Gastroesophageal sphincter (tissue), 4 donors: Measurements from ENCODE around the gene CASP4. TPM values are rescaled to one million over a fixed set of nuclear protein-coding genes. Genes with fewer than 3 reads are reported as not detected.
A peak's percentile ranks its signal among the peaks of the same experiment; 100 is the strongest.

Source experiments
- ATAC-seq: fragments of 150-250 bp; one replicate; pipeline ENCODE4 v1.9.1; 2016; ENCODE audit warnings: mild to moderate bottlenecking, moderate library complexity
- H3K27ac ChIP-seq, 4 donors: fragments of 200-600 bp; sonication (generic) in 3 of 4; 1 replicate in 3 of 4; 2 replicates in 1 of 4; pipeline ENCODE4 v1.5.1; 2016 to 2019
- H3K27me3 ChIP-seq: fragments of 200-600 bp; sonication (generic); one replicate; pipeline ENCODE4 v1.5.1; 2019
- H3K36me3 ChIP-seq, 2 donors: fragments of 200-600 bp; sonication (generic); one replicate each; pipeline ENCODE4 v1.5.1; 2019; ENCODE audit warnings: control low read depth in 1 of 2
- H3K4me1 ChIP-seq, 3 donors: fragments of 200-600 bp; sonication (generic); 1 replicate in 2 of 3; 2 replicates in 1 of 3; pipeline ENCODE4 v1.5.1; 2016 to 2019; ENCODE audit warnings: control low read depth in 2 of 3
- H3K4me3 ChIP-seq, 2 donors: fragments of 200-600 bp; sonication (generic); one replicate each; pipeline ENCODE4 v1.5.1; 2019; ENCODE audit warnings: mild to moderate bottlenecking in 1 of 2, moderate library complexity in 1 of 2
- H3K9me3 ChIP-seq, 3 donors: fragments of 200-600 bp; sonication (generic); one replicate each; pipeline ENCODE4 v1.5.1; 2017 to 2019; ENCODE audit warnings: control low read depth in 2 of 3
- EP300 ChIP-seq: sonication (generic); formaldehyde crosslinking; IDR thresholded peaks from one replicate; pipeline ENCODE4 v1.6.1; 2017; ENCODE audit warnings: antibody characterized with exemption, mild to moderate bottlenecking
- POLR2A ChIP-seq, 2 donors: fragments of 450-650 bp; IDR thresholded peaks; one replicate each; pipeline ENCODE4 v1.6.1; 2017; ENCODE audit warnings: antibody characterized with exemption in 2 of 2, mild to moderate bottlenecking in 2 of 2, moderate library complexity in 1 of 2
- POLR2AphosphoS5 ChIP-seq: sonication (generic); formaldehyde crosslinking; IDR thresholded peaks from one replicate; pipeline ENCODE4 v1.6.1; 2017; ENCODE audit warnings: antibody characterized with exemption
- WGBS, 2 donors: methylation state at CpG; one replicate each; pipeline ENCODE4 v1.1.5; 2018; ENCODE audit warnings: low coverage in 1 of 2; 5-methylcytosine and 5-hydroxymethylcytosine counted together
- total RNA-seq, 4 donors: library from RNA; depleted of rRNA; stranded (reverse); fragments of >200 nt; gene quantifications; one replicate each; pipeline ENCODE4 v1.1.0, GENCODE V29; 2016
- TF ChIP-seq, protein P1 (sequence below), 4 experiments: fragments of 200-600 bp in 2 of 4; fragments of 450-650 bp in 2 of 4; sonication (generic) in 1 of 4; IDR thresholded peaks; one replicate each; pipeline ENCODE4 v1.5.1; 2017 to 2019; ENCODE audit warnings: antibody characterized with exemption in 4 of 4, mild to moderate bottlenecking in 2 of 4, moderate library complexity in 2 of 4

The CASP4 gene
- total RNA-seq, 4 donors from 2014 or later = 30.0 to 86.6 (median 37.8) TPM

DNA sequence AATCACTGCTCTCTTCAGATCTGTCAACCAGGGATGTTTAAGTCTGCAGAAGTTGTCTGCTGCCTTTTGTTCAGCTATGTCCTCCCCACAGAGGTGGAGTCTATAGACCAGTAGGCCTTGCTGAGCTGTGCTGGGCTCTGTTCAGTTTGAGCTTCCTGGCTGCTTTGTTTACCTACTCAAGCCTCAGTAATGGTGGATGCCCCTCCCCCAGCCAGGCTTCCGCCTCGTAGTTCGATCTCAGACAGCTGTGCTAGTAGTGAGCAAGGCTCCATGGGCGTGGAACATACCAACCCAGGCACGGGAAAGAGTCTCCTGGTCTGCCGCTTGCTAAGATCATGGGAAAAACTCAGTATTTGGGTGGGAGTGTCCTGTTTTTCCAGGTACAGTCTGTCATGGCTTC is 42.5 kb downstream of the CASP4 start:
- peaks cover 0 to 15% (median 0%) of the 10 kb centered on the region in 3 donors for H3K9me3 ChIP-seq
- WGBS, 2 donors = 100% methylated on average over 1 of the region's 6 CpGs; no CpG with 5 or more reads in 1 of the 2 donors

DNA sequence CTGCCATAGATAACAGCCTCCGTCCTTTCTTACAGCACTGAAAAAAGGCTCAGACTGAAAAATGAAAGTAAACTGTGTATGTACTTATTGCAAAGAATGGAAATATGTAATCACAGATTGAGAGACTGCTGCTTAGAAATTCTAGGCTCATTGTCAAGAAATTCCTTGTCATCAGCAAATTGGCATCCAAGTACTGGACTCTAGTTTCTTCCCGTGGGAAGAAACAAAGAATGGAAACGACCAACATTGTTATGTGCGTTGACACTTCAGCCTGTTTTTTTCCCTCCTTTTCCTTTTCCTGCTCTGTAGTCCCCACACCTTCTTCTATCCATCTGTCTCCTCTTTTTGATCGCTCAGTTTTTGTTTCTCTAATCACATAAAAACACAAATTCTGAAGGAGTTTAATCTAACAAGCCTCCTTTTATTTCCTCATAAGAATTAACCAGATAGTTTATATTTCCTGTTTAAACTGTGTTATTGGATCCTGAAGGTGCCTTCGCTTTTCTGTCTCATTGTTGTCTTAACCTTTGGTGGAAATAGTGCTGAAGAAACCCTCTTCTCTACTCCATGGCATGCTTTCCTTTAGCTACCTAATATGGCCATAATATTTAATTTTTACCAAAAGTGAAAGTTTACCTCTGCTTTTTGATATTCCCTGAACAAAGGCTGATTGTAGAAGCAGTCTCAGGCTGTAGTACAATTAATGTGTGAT is 50.1 kb downstream of the CASP4 start:
- Histone ChIP-seq H3K27me3 (no peaks in the 10 kb centered on the region), H3K9me3 (no peaks in the 10 kb centered on the region), H3K4me3 (peak overlapping the region; percentile 49 to 88), H3K4me1 (peaks cover 0 to 19% (median 9%) of the 10 kb centered on the region in 3 donors), H3K36me3 (no peaks in the 10 kb centered on the region), H3K27ac (peak overlapping the region; percentile 74 to 89 (median 78))
- TF ChIP-seq POLR2A (IDR thresholded peaks at IDR 0.05) = no peak
- no peak for TF ChIP-seq EP300
- peak; percentile 36 for TF ChIP-seq POLR2AphosphoS5
- TF ChIP-seq, protein P1, sequence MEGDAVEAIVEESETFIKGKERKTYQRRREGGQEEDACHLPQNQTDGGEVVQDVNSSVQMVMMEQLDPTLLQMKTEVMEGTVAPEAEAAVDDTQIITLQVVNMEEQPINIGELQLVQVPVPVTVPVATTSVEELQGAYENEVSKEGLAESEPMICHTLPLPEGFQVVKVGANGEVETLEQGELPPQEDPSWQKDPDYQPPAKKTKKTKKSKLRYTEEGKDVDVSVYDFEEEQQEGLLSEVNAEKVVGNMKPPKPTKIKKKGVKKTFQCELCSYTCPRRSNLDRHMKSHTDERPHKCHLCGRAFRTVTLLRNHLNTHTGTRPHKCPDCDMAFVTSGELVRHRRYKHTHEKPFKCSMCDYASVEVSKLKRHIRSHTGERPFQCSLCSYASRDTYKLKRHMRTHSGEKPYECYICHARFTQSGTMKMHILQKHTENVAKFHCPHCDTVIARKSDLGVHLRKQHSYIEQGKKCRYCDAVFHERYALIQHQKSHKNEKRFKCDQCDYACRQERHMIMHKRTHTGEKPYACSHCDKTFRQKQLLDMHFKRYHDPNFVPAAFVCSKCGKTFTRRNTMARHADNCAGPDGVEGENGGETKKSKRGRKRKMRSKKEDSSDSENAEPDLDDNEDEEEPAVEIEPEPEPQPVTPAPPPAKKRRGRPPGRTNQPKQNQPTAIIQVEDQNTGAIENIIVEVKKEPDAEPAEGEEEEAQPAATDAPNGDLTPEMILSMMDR (IDR thresholded peaks at IDR 0.05) = no peak
- WGBS, 2 donors = 6 to 16% methylated on average over 6 of the region's 6 CpGs
- ATAC-seq = peak; percentile 63

More for the DNA sequence above, 42.5 kb downstream of the CASP4 start:
- no peak for ATAC-seq
- H3K4me1 ChIP-seq = no peaks in the 10 kb centered on the region
- no peaks in the 10 kb centered on the region for H3K36me3 ChIP-seq
- no peak overlapping the region for H3K27ac ChIP-seq
- no peak overlapping the region for H3K4me3 ChIP-seq
- H3K27me3 ChIP-seq = no peaks in the 10 kb centered on the region
- TF ChIP-seq EP300 (no peak), POLR2AphosphoS5 (no peak), POLR2A (IDR thresholded peaks at IDR 0.05) (no peak)
- TF ChIP-seq, protein P1 (IDR thresholded peaks at IDR 0.05) = no peak

DNA sequence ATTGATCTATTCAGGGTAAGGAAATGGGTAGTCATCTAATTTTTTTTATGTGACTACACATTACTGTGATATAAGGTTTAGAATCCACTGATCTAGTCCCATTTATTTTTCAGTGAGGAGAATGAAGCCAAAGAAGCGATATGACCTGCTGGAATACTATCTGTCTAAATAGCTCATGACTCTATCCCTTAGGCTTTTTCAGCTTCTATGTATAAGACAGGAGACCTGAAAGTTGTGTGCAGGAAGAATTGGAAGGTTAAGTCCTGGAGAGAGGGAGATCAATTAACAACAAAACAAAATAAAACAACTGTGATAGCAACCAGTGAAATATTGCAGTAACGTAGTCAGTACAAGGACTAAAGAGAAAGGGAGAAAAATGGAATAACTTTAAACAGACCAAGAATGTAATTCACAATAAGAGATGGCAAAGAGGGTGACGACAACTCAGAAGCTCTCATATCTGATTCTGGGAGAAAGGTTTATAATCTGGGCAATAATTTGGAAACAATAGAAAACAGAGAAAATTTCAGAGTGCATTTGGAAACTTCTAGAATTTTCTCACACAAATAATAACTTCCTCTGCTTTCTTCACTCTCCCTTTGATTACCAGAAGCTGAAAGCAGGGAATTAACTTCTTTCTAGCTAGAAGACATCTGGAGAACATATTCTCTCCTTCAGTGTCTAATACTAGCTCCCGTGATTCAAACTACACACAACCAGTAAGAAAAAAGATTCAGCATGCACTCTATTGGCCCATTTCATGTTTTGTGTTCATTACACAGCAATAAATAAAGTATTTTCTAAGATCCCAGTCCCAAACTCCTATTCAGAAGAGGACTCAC is 50.9 kb downstream of the CASP4 start:
- H3K9me3 ChIP-seq = no peaks in the 10 kb centered on the region
- 7 to 12% methylated on average over 3 of the region's 4 CpGs for WGBS, 2 donors
- H3K4me3 ChIP-seq = peak overlapping the region; percentile 49 to 88
- H3K27ac ChIP-seq = peak overlapping the region; percentile 74 to 89 (median 78)
- H3K27me3 ChIP-seq = no peaks in the 10 kb centered on the region
- no peaks in the 10 kb centered on the region for H3K36me3 ChIP-seq
- peak; percentile 31 for ATAC-seq
- H3K4me1 ChIP-seq = peaks cover 0 to 19% (median 9%) of the 10 kb centered on the region in 3 donors
- TF ChIP-seq, protein P1 (IDR thresholded peaks at IDR 0.05) = no peak
- TF ChIP-seq POLR2AphosphoS5 = no peak
- no peak for TF ChIP-seq POLR2A (IDR thresholded peaks at IDR 0.05)
- TF ChIP-seq EP300 = no peak

DNA sequence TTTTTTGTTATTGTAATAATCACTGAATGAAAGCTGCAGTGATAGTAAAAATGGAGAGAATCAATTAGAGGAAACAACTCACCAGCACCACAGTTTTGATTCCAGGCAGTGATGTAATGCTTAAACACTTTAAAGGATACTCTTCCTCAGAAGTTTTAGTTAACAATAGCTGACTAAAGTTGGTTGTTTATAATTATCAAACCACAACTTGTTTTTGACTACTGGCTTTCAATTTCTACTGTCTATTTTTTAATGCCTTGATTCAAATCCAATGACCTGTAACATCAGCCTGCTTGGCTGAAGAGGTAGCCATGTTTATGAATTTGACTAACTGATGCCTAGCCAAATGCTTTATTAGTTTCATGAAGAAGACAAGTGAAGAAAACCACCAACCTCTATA is 51.9 kb downstream of the CASP4 start:
- ATAC-seq = no peak
- Histone ChIP-seq H3K4me3 (peak overlapping the region in 1 of 2 donors; percentile 49), H3K27me3 (no peaks in the 10 kb centered on the region), H3K9me3 (no peaks in the 10 kb centered on the region), H3K36me3 (no peaks in the 10 kb centered on the region), H3K27ac (peak overlapping the region in 3 of 4 donors; percentile 74 to 79 (median 76)), H3K4me1 (peaks cover 0 to 19% (median 9%) of the 10 kb centered on the region in 3 donors)
- TF ChIP-seq POLR2AphosphoS5 (no peak), POLR2A (IDR thresholded peaks at IDR 0.05) (no peak), EP300 (no peak)
- TF ChIP-seq, protein P1 (IDR thresholded peaks at IDR 0.05) = no peak
